G401 (cell line): ENCODE results near the gene PARD6G. TPM values are rescaled to one million over a fixed set of nuclear protein-coding genes. Genes with fewer than 3 reads are reported as not detected.
A peak's percentile ranks its signal among the peaks of the same experiment; 100 is the strongest.

Source experiments
- DNase-seq: peaks from one replicate; pipeline ENCODE4 v3.0.0-alpha.2; 2015; ENCODE audit warnings: low spot score
- in situ Hi-C: cut with HindIII; loops from 2 replicates; pipeline ENCODE4 v1.10.0; 2016; ENCODE audit warnings: low sequenced_read_pairs, mixed read lengths
- total RNA-seq: library from RNA; depleted of rRNA; stranded (reverse); fragments of >200 nt; shearing (Covaris generic); gene quantifications from 2 replicates; pipeline ENCODE4 v1.2.3, GENCODE V29; 2014; rRNA removed

The PARD6G gene
- total RNA-seq, 1 experiment from 2014 or later = 9.2 TPM

DNA sequence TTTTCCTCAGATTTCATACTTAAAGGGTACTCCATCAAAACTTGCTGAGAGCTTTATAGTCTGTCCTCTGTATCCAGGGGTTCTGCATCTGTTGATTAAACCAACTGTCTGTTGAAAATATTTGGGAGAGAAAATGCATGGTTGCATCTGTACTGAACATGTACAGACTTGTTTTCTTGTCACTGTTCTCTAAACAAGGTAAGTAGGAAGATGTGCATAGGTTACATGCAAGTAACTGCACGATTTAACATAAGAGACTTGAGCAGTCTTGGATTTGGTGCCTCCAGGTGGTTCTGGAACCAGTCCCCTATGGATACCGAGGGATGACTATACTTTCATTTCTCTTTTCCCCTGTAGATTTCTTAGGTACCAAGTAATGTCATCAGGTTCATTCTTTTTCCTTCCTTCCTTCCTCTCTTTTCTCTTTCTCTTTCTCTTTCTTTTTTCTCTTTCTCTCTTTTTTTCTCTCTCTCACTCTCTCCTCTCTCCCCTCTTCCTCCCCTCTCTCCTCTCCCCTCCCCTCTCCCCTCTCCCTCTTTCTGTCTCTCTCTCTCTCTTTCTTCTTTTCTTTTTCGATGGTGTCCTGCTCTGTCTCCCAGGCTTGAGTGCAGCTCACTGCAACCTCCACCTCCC is 115.0 kb downstream of the PARD6G start:
- in situ Hi-C loops = no loop called here
- DNase-seq = no peak

DNA sequence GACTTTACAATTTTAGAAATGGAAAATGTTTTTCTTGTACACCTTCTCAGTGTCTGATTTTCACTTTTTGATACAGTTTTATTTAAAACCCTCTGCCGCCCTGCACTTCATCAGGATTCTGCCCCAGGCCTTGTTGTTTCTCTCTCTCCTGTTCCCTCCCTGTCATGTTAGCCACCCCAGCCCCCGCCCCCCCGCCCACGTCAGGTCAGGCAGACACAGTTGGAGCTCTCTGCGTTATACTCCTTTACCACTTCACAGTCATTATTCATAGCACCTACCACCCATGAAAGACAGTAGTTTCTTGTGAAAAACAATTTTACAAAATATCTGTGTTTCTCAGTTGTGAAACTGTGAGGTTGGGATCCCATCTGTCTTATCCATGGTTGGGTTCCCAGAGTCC is 116.8 kb downstream of the PARD6G start:
- DNase-seq = no peak

DNA sequence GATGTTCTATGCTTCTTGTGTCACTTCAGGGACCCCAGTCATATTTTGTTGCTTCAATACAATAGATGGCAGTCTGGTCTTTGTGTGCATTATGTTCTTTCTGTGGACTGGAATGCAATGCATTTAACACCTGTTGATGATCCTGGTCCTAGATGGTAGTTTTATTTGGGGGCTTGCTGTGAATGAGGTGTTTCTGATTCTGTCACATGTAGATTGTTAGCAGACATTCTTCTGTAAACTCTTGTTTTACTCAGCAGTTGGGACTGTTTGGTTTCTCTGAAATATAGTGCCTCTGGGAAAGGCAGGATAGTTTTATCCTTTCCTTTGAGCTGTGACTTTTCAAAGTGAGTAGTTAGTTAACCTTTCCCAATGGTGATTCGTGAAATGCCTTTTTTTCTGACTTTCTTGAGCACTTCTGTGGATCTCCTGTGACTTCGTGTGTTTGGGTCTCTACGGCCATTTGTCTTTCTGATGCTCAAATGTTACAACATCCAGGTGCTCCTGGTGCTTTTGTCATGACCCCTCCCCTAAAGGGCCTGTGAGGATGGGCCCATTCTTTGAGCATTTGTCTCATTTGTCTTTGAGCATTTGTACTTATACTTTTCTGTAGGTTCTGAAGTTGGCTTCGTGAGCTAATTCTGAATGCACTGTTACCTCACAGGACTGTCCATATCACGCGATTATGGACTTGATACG is 117.5 kb downstream of the PARD6G start:
- DNase-seq = no peak
- in situ Hi-C loops = no loop called here

More for the DNA sequence above, 116.8 kb downstream of the PARD6G start:
- in situ Hi-C loops = no loop called here

DNA sequence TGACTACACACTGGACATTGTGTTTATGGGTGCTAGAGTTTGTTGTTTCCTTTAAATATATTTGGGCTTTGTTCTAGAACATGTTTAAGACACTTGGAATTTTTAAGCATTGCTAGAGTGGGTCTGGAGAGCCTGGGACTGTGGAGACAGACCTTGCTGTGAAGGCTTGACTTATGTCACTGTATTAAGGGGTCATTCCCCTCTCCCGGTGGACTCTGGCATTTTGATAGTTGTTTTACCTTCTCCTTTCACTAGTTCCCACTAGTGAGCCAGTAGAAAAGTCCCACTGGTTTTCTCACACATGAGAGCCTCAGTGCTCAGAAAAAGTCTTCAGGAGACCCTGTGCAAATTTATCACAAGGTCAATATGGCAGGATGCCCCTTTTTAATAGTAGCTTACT is 119.7 kb downstream of the PARD6G start:
- no peak for DNase-seq
- in situ Hi-C loops = no loop called here

DNA sequence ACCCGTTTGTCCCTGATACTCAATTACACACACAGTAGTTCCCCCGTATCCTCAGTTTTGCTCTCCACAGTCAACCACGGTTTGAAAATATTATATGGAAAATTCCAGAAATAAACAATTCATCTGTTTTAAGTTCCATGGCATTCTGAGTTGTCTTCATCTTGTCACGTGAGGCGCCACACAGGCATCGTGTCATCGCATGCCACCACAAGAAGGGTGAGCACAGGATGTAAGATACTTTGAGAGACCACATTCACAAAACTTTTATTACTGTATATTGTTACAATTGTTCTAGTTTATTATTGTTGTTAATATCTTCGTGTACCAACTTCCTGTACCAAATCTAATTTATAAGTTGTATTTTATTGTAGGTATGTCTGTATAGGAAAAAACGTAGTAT is 120.5 kb downstream of the PARD6G start:
- no peak for DNase-seq
- in situ Hi-C loops = no loop called here

DNA sequence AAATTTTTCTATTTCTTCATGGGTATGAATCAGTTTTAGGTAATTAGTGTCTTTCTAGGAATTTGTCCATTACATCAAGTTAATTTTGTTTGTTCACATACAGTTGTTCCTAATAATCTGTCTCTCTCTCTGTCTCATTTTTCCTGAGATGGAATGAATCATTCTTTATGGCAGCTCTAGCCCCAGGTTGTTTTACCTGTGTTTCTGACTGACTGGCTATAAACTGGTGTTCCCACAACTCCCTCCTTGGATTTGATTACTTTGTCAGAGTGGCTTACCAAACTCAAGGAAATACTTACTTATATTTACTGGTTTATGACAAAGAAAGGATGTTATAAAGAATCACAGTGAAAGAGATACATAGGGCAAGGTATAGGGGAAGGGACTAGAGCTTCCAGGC is 123.2 kb downstream of the PARD6G start:
- DNase-seq = no peak
- in situ Hi-C loops = no loop called here

DNA sequence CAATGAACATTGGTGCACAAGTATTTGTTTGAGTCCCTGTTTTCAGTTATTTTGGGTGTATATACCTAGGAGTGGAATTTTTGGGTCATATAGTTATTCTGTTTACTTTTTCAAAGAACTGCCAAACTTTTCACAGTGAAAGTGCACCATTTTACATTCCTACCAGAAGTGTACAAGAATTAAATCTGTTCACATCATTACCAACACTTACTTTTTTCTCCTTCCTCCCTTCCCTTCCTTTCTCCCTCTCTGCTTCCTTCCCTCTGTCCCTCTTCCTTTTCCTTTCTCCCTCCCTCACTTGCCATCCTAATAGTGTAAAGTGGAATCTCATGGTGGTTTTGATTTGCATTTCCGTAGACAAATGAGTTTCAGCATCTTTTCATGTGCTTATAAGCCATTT is 126.4 kb downstream of the PARD6G start:
- no peak for DNase-seq
- in situ Hi-C loops = no loop called here

DNA sequence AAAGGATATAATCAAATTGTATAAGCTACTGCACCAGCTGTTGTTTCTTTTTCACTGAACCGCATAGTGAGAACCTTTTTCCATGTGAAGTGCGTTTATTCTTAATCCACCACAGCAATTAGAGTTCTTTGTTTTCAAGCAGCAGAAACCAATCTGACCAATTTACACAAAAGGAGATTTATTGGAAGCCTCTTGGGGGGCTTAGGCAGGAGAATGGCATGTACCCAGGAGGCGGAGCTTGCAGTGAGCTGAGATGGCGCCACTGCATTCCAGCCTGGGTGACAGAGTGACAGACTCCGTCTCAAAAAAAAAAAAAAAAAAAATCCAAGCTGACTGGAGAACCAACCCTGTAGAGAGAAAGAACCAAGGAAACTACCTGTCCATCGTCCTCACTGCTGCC is 128.2 kb downstream of the PARD6G start:
- in situ Hi-C loops = no loop called here
- no peak for DNase-seq

DNA sequence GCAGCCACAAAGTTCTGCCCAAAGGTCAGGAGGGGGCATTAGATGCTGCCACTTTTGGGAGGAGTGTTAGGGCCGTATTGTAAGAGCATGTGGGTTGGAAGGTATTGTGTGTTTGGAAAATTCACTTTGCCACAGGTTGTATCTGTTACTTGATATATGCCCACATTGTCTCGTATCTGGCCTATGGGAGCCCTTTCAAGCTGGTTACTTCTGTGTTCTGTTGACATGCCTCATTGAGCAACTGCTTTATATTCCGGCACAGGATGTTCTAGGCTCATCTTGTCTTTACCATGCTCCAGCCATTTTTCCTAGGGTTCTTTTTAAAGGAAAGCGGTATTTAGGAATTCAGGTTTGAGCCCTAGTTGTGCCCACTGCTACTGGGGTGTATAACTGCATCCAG is 132.3 kb downstream of the PARD6G start:
- in situ Hi-C loops = no loop called here
- DNase-seq = no peak

DNA sequence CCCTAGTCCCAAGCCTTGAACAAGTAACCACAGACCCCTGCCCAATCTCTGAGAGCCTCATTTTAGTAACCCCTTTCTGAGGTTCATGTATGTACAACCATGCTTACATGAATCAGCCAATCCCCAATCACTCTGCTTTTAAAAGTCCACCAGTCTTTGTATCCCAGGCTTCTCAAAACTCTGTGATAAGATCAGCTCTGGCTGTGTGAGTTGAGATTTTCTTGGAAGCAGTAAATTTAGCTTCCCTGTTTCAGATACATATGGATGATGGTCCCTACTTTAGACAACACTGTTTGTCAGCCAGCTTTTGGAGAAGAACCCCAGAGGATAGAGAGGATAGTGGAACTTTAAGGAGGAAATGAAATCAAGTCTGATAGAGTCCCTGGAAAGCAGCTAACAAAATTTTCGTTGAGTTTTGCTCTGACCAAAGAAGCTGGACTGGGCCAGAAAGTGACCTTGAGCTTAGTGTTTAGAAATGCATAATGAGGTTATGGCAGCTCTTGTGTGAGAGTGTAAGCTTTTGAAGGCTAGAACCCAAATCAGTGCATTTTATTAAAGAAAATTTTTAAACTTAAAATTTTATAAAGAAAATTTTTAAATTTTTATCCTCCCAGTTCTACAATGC is 134.6 kb downstream of the PARD6G start:
- DNase-seq = no peak
- in situ Hi-C loops = no loop called here

DNA sequence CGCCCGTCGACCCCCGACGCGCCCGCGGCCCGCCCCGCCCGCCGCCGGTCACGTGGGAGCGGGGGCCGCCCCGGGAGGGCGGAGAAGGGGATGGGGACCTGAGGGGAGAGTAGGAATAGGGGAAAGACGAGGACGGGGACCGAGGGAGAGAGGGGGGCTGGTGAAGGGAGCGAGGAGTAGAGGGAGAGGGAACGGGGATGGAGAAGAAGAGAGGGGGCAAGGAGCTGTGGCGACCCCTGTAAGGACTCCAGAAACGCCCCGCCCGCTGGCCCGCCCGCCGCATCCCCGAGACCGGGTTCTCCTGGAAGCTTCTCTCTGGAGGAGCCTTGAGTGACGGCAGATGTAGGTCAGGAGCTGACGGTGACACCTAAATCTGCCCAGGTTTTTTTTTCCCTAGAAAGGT is 137.6 kb downstream of the PARD6G start:
- peak; percentile 54 for DNase-seq
- in situ Hi-C loops = no loop called here

DNA sequence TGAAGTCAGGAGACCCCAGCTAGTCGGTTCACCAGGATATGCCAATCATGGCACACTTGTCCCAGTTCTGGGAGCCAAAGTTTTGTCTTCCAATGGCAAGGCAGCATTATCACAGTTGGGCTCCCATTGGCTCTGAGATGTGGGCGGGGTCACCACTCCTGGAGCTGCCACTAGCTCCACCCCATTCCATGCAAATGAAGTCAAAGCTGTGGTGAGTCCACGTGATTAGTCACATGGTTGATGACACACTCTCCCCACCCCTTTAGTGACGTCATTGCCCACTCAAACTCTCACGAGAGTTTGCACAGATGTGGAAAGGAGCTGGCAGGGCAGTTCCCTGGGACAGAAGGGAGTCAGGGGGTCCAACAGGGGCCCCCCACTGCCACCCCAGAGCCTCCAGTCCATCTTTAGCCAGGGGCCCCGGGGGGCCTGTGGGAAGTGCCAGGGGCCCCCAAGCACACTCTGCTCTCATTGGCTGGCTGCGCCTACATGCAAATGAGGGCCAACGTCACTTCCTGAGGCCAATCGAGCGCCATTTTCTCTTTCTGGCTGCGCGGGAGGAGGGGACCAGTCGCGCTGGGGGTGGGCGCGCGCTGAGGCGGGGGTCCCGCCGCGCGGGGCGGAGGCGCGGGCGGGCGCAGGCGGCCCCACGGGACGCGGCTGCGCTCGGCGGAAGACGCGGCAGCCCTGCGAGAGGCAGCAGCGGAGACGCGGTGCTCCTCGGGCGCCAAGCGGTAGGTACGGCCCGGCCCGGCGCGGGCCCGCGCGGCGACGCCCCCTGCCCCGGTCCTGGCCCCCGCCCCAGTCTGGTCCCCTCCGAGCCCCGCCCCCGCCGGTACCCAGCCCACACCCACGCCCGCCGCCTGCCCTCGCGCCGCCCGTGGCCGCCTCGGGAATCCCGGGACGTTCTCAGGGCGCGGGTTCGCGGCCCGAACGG is 138.3 kb downstream of the PARD6G start, which contains the start of gene ADNP2:
TSS of gene ADNP2 (plus strand) at position 524 of the 937 bp plus-strand sequence. CDS start 8,281 bp downstream, outside the sequence.
- peak; percentile 83 for DNase-seq
- in situ Hi-C loops = no loop called here

DNA sequence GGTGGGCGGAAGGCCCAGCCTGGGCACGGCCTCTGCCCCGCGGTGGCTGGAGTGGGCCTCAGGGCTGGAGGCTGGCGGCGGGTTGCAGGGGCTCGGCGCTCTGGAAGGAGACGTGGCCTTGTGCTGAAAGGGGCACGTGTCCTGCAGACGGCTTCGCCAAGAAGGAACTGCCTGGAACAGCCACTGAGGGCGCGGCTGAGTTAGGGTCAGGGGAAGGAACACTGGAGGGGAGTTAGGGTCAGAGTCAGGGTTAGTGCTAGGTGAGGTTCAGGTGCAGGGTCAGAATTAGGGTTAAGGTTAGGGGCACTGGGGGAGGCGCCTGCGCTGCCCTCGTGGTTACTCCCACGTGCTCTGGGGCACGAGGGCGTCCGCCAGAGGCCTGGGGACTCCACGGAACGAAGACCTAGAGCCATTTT is 139.2 kb downstream of the PARD6G start:
- in situ Hi-C loops = no loop called here
- DNase-seq = no peak

DNA sequence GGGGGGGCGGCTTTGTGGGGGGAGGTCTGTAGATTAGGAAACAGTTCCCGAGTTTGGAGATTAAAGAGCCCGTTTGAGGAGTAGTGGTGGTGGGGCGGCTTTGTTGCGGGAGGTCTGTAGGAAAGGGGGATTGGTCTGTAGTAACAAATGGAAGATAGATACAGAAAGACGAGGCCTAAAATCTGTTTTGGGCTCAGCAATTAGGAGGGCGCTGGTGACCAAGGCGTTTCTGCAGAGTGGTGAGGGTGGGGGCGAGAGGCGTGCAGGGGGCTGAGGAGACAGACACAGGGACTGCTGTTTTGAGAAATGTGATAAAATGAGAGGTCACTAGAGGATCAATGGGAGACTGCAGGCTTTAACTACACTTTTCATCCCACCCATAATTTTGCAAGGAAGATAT is 139.9 kb downstream of the PARD6G start:
- peak; percentile 15 for DNase-seq
- in situ Hi-C loops = no loop called here

Other genes with a start within 250 kb of the PARD6G start
- gene RBFA, start 213.1 kb downstream of the PARD6G start, total RNA-seq = 45.1 and 48.6 TPM in 2 replicates
- gene ADNP2, start 138.3 kb downstream of the PARD6G start, total RNA-seq = 25.1 and 27.3 TPM in 2 replicates